C1 segment of cervical spinal cord (tissue), 14 donors: Measurements from ENCODE around the gene PITPNB.

ENCODE experiments used
- DNase-seq, 14 donors: peaks; one replicate each; lab custom pipeline; 2025; lab: John Stamatoyannopoulos, UW

The PITPNB gene

GRCh38 chr22:27919942-27920755, 1.1 kb upstream of the PITPNB start:
- DNase-seq, result peak in 6 of 14 donors; percentile 28 to 51 (median 37)

GRCh38 chr22:27918341-27919221, 475 bp downstream of the PITPNB start:
- peak in 8 of 14 donors; percentile 22 to 67 (median 46) for DNase-seq

DNA sequence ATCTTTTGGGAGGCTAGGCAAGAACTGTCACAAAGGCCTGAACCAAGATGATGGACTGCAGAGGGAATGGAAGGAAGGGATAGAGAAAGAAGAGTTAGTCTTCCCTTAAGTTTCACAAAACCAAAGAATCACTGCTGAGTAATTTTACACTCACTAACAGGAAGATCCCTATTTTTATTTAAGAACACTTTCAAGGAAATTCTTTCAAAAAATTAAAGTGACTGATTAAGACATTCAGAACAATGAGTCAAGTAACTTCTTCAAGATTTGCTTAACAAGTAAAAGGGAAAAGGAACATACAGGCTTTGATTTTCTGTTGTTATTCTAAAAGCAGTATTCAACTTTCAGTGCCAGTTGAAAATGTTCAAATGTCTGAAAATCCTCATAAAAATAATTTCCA, 3.1 kb downstream of the PITPNB start:
- no peak for DNase-seq

- no peak for DNase-seq
These were observed 5.8 kb downstream of the PITPNB start for GRCh38 chr22:27913162-27913741.

GRCh38 chr22:27912101-27912500, 7.0 kb downstream of the PITPNB start:
- no peak for DNase-seq

DNA sequence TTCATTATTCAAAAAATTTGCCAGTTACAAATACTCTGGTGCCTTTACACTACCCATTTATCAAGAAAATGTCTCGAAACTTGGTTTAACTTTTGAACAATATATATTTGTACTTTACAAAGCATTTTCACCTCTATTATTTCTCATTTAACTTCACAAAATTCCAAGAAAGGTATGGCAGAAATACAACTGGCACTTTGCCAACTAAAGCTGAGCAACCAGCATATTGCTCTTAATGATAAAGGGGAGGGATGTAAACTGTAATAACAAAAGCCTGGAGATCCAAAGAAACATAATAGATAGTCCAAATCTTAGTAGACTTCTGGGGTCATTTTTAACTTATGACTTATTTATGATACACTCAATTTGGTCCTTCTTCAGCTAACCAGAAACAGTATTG, 7.7 kb downstream of the PITPNB start:
- DNase-seq, result no peak

- no peak for DNase-seq
These were observed 12.8 kb downstream of the PITPNB start for GRCh38 chr22:27906241-27906640.

DNA sequence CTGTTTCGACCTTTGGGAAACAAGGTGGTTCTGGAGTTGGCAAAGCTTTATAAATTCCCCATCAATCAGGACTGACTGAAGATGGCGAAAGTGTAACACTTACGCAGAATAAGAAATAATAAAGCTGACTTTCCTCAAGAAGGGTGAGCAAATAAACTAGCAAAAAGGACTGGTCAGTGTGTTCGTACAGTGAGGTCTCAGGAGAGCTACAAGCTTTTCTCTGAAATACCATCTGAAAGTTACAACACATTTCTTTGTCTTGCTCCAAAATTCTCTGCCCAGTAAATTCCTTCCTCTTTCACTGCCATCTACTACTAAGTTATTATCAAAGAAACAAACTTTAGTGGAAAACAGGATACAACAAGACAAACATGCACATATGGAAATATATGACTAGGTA, 13.4 kb downstream of the PITPNB start:
- no peak for DNase-seq

GRCh38 chr22:27903805-27904473, 15.1 kb downstream of the PITPNB start:
- DNase-seq, result no peak

DNA sequence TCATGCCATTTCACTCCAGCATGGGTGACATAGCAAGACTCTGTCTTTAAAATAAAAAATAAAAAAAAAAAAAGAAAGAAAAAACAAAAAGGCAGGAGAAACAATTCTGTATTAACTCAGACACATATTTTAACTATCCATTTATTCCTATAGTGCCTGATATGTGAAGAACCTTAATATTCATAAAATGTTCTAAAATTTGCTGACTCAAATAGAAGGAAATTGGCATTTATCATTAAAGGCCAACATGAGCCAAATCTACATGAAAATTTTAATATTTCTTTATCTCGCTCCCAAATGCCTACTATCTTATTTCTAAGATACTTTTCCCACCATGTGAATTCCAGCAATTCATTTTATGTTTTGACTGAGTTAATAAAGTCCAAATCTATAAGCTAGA, 18.9 kb downstream of the PITPNB start:
- DNase-seq, result no peak

- DNase-seq, result no peak
These were observed 22.8 kb downstream of the PITPNB start for GRCh38 chr22:27896245-27896644.

DNA sequence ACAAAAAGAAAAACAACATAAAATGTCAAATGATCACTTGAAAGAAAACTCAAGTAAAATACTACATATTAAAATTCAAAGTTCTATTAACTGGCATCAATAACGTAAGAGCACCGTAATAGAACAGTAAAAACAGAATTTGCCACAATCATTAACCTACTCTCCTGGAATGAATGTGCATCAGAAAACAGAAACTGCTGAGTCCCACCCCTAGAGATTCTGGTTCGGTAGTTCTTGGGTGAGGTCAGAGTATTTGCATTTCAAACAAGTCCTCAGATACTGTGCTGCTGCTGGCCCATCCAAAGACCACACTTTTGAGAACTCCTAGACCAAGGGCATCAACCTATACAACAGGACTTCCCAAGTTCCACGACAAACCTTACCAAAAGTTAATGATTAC, 23.5 kb downstream of the PITPNB start:
- DNase-seq, result no peak

GRCh38 chr22:27892811-27893210, 26.2 kb downstream of the PITPNB start:
- no peak for DNase-seq

DNA sequence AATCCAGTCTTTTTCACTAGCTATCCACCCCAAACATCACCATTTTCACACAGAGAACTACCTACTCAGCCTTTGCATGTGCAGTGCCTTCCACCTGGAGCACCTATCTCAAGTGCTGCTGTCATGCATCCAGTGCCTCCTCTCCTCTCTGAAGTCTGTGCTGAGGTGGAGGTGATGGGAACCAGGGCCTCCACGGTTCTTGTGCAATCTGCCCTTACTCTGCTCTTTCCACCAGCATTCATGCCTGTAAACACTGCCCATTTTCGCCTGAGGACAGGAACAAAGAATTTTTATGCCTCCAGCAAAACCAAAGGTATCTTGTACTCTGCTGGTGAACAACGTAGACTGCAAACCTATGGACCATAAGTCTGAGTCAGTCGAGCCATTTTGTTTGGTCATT, 27.0 kb downstream of the PITPNB start:
- no peak for DNase-seq

- DNase-seq, result no peak
These were observed 30.7 kb downstream of the PITPNB start for GRCh38 chr22:27888310-27888709.

- DNase-seq, result no peak
These were observed 32.3 kb downstream of the PITPNB start for GRCh38 chr22:27886843-27887151.

GRCh38 chr22:27885977-27886842, 32.8 kb downstream of the PITPNB start:
- peak in 1 of 14 donors; percentile 17 for DNase-seq

DNA sequence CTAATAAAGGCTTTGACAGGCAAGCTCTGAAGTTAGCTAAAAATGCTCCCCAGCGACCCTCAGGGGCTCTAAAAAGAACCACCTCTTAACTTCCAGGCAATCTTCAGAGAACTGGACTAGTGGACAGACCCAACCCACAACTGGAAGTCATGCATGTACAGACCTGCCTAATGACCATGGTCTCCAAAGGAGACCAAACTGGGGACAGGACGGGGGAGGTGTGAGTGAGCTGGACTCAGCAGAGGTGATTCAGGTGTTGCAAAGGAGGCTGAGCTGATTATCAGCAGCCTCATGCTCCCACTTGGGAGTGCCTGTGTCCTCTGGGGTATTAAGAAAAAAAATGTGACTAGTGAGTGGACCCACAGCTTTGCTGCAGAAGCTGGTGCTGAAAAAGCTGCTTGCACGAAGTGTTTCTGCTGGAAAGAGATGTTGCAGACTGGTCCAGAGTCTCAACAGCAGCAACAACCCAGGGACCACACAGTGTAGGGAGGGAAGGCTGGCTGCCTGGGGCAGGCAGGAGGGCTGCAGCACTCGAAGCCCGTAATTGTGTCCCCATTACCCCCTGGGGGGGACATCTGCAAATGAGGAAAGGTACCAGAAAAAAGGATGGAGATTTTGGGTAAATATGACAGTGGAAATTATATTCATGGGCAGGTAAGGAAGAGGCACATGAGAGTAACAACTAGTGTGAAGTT, 35.3 kb downstream of the PITPNB start:
- DNase-seq, result no peak

DNA sequence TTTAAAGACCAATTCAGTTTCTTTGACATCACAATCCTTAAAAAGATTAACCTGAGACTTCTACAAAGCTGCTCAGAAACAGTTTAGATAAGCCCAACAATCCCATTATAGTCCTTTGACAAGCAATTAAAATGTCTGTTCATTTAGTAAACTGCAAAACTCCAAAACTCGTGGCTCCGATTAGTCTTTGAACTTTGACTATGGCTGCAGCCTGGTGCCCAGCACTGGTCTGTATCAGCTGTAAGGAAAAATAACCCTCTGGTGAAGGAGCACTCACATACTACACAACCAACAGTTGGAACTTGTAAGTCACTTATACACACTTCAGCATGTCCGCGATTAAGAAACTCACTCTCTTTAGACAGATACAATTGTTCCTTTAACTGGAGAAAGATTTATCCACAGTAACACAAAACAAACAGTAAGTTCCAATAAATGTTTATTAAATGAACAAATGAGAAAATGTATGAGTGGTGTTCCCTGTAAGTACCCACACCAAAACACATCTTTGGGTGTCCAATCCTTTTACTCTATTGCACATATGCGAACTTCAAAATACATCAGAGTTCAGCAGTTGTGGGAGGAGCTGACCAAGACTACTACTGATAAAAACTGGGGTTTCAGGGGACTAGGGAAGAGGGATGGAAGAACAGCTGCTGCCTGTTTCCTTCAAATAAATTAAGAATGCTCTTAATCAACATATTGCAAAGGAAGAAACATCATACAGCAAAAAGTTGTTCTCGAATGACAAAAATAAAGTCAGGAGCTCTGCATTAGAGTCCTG, 36.4 kb downstream of the PITPNB start:
- no peak for DNase-seq

DNA sequence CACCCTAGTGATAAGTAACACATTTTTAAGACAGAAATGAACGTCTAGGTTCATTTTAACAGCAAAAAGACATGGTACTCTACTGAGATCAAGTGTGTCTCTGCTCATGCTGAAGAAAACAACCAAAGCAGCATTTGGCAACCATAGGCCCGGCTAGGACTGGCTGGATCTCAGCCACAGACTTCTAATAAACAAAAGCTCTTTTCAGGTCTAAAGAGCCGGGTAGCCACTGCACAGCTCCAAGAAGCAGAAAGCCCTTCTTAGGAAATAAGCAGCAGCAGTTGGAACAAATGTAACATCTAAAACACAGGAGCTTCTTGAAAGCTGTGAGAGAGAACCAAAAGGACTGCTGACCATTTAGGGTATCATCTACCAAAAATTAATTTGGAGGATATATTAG, 37.6 kb downstream of the PITPNB start:
- peak in 11 of 14 donors; percentile 18 to 64 (median 39) for DNase-seq
